ENCODE measurements around the gene PLCB1. TPM values are rescaled to one million over a fixed set of nuclear protein-coding genes. Genes with fewer than 3 reads are reported as not detected.
A peak's percentile ranks its signal among the peaks of the same experiment; 100 is the strongest.

The PLCB1 gene
- total and polyA plus RNA-seq, 10 of the 15 experiments (the other 5 are each of a cell fraction or from before 2014, with no cell fraction given) = 0.05 to 5.3 (median 0.17) TPM; not detected in 1

DNA sequence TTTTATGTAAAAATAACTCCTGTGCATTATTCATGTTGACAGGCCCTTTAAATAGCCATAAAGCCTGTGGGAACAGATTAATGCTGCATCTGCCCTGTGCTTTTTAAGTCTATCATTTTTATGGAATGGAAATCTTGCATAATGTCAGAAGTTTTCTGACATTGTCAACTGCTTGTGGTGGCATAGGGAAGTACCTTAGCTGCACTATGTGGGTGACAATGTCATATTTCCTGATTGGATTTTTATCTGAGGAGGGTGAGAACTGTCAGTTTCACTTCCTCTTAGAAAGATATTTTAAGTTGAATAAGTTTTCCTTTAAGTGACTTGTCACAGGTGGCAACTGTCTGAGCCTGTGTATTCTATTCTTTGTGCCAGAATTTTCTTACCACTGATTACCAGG, 267.9 kb downstream of the PLCB1 start (continued):
- TF ChIP-seq, protein P1, sequence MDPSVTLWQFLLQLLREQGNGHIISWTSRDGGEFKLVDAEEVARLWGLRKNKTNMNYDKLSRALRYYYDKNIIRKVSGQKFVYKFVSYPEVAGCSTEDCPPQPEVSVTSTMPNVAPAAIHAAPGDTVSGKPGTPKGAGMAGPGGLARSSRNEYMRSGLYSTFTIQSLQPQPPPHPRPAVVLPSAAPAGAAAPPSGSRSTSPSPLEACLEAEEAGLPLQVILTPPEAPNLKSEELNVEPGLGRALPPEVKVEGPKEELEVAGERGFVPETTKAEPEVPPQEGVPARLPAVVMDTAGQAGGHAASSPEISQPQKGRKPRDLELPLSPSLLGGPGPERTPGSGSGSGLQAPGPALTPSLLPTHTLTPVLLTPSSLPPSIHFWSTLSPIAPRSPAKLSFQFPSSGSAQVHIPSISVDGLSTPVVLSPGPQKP (IDR thresholded peaks at IDR 0.05; ENCODE audit: low read depth, low read length) = no peak
- TF ChIP-seq PML (IDR thresholded peaks at IDR 0.05; ENCODE audit: low read length) = 0 out of 2 replicates have a peak, but pooled peaks have one; percentile 38
- 0 out of 2 replicates have a peak, but pooled peaks have one; percentile 91 for TF ChIP-seq RCOR1 (conservative IDR thresholded peaks at IDR 0.05; ENCODE audit: low read depth, low read length)
- TF ChIP-seq ZNF274 (IDR thresholded peaks at IDR 0.05; ENCODE audit: insufficient read depth, insufficient read length) = no peak
- peak; percentile 70; the same call in 1 of the 2 replicates for TF ChIP-seq CHD2 (IDR thresholded peaks at IDR 0.05; ENCODE audit: borderline replicate concordance, low read depth, low read length)
- TF ChIP-seq, protein P2, sequence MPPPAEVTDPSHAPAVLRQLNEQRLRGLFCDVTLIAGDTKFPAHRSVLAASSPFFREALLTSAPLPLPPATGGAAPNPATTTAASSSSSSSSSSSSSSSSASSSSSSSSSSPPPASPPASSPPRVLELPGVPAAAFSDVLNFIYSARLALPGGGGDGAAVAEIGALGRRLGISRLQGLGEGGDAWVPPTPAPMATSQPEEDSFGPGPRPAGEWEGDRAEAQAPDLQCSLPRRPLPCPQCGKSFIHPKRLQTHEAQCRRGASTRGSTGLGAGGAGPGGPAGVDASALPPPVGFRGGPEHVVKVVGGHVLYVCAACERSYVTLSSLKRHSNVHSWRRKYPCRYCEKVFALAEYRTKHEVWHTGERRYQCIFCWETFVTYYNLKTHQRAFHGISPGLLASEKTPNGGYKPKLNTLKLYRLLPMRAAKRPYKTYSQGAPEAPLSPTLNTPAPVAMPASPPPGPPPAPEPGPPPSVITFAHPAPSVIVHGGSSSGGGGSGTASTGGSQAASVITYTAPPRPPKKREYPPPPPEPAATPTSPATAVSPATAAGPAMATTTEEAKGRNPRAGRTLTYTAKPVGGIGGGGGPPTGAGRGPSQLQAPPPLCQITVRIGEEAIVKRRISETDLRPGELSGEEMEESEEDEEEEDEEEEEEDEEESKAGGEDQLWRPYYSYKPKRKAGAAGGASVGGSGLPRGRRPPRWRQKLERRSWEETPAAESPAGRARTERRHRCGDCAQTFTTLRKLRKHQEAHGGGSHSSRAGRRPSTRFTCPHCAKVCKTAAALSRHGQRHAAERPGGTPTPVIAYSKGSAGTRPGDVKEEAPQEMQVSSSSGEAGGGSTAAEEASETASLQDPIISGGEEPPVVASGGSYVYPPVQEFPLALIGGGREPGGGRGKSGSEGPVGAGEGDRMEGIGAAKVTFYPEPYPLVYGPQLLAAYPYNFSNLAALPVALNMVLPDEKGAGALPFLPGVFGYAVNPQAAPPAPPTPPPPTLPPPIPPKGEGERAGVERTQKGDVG (CRISPR knock-in tag; IDR thresholded peaks at IDR 0.05) = no peak
- TF ChIP-seq, protein P3, sequence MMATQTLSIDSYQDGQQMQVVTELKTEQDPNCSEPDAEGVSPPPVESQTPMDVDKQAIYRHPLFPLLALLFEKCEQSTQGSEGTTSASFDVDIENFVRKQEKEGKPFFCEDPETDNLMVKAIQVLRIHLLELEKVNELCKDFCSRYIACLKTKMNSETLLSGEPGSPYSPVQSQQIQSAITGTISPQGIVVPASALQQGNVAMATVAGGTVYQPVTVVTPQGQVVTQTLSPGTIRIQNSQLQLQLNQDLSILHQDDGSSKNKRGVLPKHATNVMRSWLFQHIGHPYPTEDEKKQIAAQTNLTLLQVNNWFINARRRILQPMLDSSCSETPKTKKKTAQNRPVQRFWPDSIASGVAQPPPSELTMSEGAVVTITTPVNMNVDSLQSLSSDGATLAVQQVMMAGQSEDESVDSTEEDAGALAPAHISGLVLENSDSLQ (IDR thresholded peaks at IDR 0.05) = peak; percentile 76
- TF ChIP-seq NFIC (IDR thresholded peaks at IDR 0.05; ENCODE audit: low read depth, low read length) = peak; percentile 93
- peak; percentile 97 for TF ChIP-seq EED (IDR thresholded peaks at IDR 0.05; ENCODE audit: low read depth)
- TF ChIP-seq MTA3 (IDR thresholded peaks at IDR 0.05; ENCODE audit: borderline replicate concordance, low read length) = peak; percentile 80; the same call in 1 of the 2 replicates
- no peak for TF ChIP-seq SMARCA5 (IDR thresholded peaks at IDR 0.05)
- peak; percentile 96 for TF ChIP-seq GATAD2B (conservative IDR thresholded peaks at IDR 0.05; ENCODE audit: low read depth)
- TF ChIP-seq, protein P4, sequence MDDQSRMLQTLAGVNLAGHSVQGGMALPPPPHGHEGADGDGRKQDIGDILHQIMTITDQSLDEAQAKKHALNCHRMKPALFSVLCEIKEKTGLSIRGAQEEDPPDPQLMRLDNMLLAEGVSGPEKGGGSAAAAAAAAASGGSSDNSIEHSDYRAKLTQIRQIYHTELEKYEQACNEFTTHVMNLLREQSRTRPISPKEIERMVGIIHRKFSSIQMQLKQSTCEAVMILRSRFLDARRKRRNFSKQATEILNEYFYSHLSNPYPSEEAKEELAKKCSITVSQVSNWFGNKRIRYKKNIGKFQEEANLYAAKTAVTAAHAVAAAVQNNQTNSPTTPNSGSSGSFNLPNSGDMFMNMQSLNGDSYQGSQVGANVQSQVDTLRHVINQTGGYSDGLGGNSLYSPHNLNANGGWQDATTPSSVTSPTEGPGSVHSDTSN (IDR thresholded peaks at IDR 0.05; ENCODE audit: insufficient replicate concordance, low read depth, low read length) = no peak
- no peak for TF ChIP-seq SIX5 (IDR thresholded peaks at IDR 0.05; ENCODE audit: low read depth, low read length, severe bottlenecking)
- no peak for TF ChIP-seq HCFC1 (IDR thresholded peaks at IDR 0.05; ENCODE audit: low read length)
- no peak for TF ChIP-seq CBX3 (IDR thresholded peaks at IDR 0.05; ENCODE audit: borderline replicate concordance, low read depth)
- TF ChIP-seq, protein P5, sequence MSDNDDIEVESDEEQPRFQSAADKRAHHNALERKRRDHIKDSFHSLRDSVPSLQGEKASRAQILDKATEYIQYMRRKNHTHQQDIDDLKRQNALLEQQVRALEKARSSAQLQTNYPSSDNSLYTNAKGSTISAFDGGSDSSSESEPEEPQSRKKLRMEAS (IDR thresholded peaks at IDR 0.05; ENCODE audit: low read depth, low read length) = no peak
- TF ChIP-seq CREB1 (IDR thresholded peaks at IDR 0.05; ENCODE audit: low read depth) = no peak
- no peak for TF ChIP-seq POLR2AphosphoS2 (IDR thresholded peaks at IDR 0.05; ENCODE audit: low read depth, low read length)
- TF ChIP-seq, protein P6, sequence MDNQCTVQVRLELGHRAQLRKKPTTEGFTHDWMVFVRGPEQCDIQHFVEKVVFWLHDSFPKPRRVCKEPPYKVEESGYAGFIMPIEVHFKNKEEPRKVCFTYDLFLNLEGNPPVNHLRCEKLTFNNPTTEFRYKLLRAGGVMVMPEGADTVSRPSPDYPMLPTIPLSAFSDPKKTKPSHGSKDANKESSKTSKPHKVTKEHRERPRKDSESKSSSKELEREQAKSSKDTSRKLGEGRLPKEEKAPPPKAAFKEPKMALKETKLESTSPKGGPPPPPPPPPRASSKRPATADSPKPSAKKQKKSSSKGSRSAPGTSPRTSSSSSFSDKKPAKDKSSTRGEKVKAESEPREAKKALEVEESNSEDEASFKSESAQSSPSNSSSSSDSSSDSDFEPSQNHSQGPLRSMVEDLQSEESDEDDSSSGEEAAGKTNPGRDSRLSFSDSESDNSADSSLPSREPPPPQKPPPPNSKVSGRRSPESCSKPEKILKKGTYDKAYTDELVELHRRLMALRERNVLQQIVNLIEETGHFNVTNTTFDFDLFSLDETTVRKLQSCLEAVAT (IDR thresholded peaks at IDR 0.05) = 0 out of 2 replicates have a peak, but pooled peaks have one; percentile 15
- peak; percentile 46 to 67; a peak in 2 of 4 replicates for TF ChIP-seq BHLHE40 (IDR thresholded peaks at IDR 0.05; ENCODE audit: borderline replicate concordance in 1 of 2, low read depth in 2 of 2, low read length in 1 of 2)
- TF ChIP-seq TARDBP (IDR thresholded peaks at IDR 0.05; ENCODE audit: borderline replicate concordance) = no peak
- peak; percentile 63; the same call in 1 of the 2 replicates for TF ChIP-seq TCF12 (IDR thresholded peaks at IDR 0.05; ENCODE audit: low read depth, low read length)
- TF ChIP-seq SREBF1 (IDR thresholded peaks at IDR 0.05; ENCODE audit: low read length) = no peak
